SKM-1 (cell line): ENCODE results near the gene FAM237A.

Source experiments
- DNase-seq: peaks from one replicate; lab custom pipeline; 2025; ENCODE audit not compliant: unreplicated experiment; lab: John Stamatoyannopoulos, UW

Gene FAM237A

GRCh38 chr2:206642075-206643025 lies at the start of gene FAM237A:
Gene FAM237A, plus strand, starts transcription at chr2:206642487. Its CDS starts 1,750 bp downstream, at chr2:206644237.
- no peak for DNase-seq

- DNase-seq, result no peak
These were observed 44.5 kb upstream of the FAM237A start for GRCh38 chr2:206597717-206598218.

GRCh38 chr2:206603243-206603642 lies 39.0 kb upstream of the FAM237A start:
- no peak for DNase-seq

- no peak for DNase-seq
These were observed 31.8 kb upstream of the FAM237A start for GRCh38 chr2:206610451-206610850.

- DNase-seq, result no peak
These were observed 31.1 kb upstream of the FAM237A start for GRCh38 chr2:206611191-206611590.

- no peak for DNase-seq
These were observed 30.6 kb upstream of the FAM237A start for GRCh38 chr2:206611736-206612135.

GRCh38 chr2:206614811-206615210 lies 27.5 kb upstream of the FAM237A start:
- no peak for DNase-seq

GRCh38 chr2:206615417-206616089 lies 26.7 kb upstream of the FAM237A start:
- no peak for DNase-seq

GRCh38 chr2:206616151-206616550 lies 26.1 kb upstream of the FAM237A start:
- no peak for DNase-seq

GRCh38 chr2:206619011-206619410 lies 23.3 kb upstream of the FAM237A start:
- no peak for DNase-seq

- DNase-seq, result no peak
These were observed 16.2 kb upstream of the FAM237A start for GRCh38 chr2:206626108-206626507.

GRCh38 chr2:206627632-206628031 lies 14.7 kb upstream of the FAM237A start:
- DNase-seq, result no peak

- DNase-seq, result no peak
These were observed 10.9 kb upstream of the FAM237A start for GRCh38 chr2:206631340-206631739.

- no peak for DNase-seq
These were observed 7.3 kb upstream of the FAM237A start for GRCh38 chr2:206635015-206635414.

- no peak for DNase-seq
These were observed 2.7 kb upstream of the FAM237A start for GRCh38 chr2:206639636-206640035.

- DNase-seq, result no peak
These were observed 1.1 kb upstream of the FAM237A start for GRCh38 chr2:206641226-206641625.

- DNase-seq, result no peak
These were observed 5.7 kb downstream of the FAM237A start for GRCh38 chr2:206647985-206648384.

GRCh38 chr2:206657087-206657486 lies 14.8 kb downstream of the FAM237A start:
- DNase-seq, result no peak

- DNase-seq, result no peak
These were observed 23.0 kb downstream of the FAM237A start for GRCh38 chr2:206665251-206665650.

- DNase-seq, result no peak
These were observed 28.4 kb downstream of the FAM237A start for GRCh38 chr2:206670531-206671319.

GRCh38 chr2:206683546-206683945 lies 41.3 kb downstream of the FAM237A start:
- no peak for DNase-seq
